Measurements from ENCODE around the gene CYP2W1. TPM values are rescaled to one million over a fixed set of nuclear protein-coding genes. Genes with fewer than 3 reads are reported as not detected.
A peak's percentile ranks its signal among the peaks of the same experiment; 100 is the strongest.

CYP2W1 gene
- total RNA-seq, 2 donors from 2014 or later = not detected

GRCh38 chr7:945556-946255 is 37.3 kb upstream of the CYP2W1 start:
- no peak overlapping the region for H3K27ac Mint-ChIP-seq
- no peaks in the 10 kb centered on the region for H3K9me3 Mint-ChIP-seq
- no peak overlapping the region for H3K4me3 Mint-ChIP-seq
- H3K27me3 Mint-ChIP-seq = no peaks in the 10 kb centered on the region
- peaks cover 8% of the 10 kb centered on the region for H3K36me3 Mint-ChIP-seq (ENCODE audit: low read depth)
- ATAC-seq (replicated peaks) = no peak
- H3K4me1 Mint-ChIP-seq = peaks cover 16% of the 10 kb centered on the region

GRCh38 chr7:946256-946996 is 36.6 kb upstream of the CYP2W1 start:
- Mint-ChIP-seq H3K36me3 (ENCODE audit: low read depth) (peaks cover 11% of the 10 kb centered on the region), H3K4me1 (peaks cover 9% of the 10 kb centered on the region), H3K9me3 (no peaks in the 10 kb centered on the region), H3K27ac (no peak overlapping the region), H3K4me3 (no peak overlapping the region), H3K27me3 (no peaks in the 10 kb centered on the region)
- ATAC-seq (replicated peaks) = no peak

DNA sequence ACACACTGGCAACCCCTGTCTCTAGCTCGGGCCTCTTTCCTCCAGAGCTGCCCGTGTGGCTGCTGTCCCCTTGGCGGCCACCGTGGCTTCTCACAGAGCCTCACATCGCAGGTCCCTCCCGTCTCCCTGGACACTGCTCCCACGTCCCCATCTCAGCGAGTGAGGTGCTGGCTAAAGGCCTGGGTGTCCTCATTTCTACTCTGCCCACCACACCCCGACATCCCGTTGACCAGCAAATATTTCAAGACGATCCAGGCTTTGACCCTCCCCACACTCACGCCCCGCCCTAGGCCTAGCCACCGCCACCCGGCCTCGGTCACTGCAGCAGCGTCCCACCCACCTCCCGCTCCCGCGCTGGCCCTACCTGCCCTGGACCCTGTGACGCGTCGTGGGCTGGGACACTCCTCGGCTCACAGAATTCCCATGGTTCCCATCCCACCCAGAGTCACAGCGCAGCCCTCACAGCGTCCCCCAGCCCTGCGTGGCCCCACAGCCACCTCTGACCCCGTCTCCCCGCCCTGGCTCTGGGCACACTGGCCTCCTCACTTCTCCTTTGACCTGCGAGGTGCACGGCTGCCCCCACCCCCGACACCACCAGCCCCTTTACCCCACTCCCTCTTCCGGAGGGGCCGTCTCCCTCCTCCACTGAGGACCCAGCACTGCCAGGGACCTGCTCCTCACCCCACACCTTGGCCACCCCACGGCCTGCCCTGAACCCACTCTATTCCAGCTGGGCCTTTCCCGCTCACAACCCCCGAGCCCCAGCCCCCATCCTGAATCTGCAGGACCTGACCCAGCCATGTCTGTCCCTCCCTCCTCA is 35.4 kb upstream of the CYP2W1 start:
- H3K27ac Mint-ChIP-seq = no peak overlapping the region
- H3K27me3 Mint-ChIP-seq = no peaks in the 10 kb centered on the region
- H3K9me3 Mint-ChIP-seq = no peaks in the 10 kb centered on the region
- no peak for ATAC-seq (replicated peaks)
- peaks cover 4% of the 10 kb centered on the region for H3K4me1 Mint-ChIP-seq
- H3K36me3 Mint-ChIP-seq (ENCODE audit: low read depth) = peaks cover 11% of the 10 kb centered on the region
- no peak overlapping the region for H3K4me3 Mint-ChIP-seq

DNA sequence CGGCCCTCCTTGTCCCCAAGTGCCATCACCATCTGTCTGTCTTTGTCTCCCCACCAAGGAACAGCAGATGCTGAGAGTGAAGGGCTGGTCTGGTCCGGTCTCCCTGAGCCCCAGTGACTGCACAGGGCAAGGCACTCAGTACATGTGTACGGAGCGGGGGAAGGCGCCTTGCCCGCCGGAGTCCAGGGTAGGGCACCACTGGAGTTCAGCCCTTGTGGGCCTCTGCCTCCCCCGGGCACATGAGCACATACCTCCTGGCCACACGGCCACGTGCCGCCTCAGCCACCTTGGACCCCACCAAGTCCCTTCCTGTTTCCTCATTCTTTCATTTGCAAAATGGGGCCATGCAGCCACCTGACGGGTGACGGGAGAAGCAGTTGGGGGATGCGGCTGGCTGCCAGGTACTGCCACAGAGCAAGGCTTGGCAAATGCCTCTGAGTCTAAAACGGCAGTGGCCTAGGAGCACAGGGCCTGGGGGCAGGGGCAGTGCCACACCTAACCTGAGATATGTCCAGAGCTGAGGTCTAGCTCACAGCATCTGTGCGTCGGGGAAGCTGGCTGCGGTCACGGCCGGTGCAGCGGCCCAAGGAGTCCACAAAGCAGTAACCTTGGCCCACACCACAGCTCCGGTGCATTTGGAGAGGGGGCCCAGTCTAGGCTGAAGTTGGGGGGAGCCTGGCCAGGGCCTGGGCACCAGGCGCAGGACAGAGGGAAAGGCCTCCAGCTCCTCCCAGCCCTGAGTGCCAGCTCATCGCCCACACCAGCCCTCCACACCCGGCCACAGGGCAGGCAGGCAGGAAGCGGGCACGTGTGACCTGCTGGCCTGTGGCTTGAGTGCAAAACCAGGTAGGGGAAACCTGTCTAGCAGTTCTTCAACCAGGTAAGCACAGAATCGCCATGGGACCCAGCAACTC is 33.7 kb upstream of the CYP2W1 start:
- H3K4me3 Mint-ChIP-seq = no peak overlapping the region
- ATAC-seq (replicated peaks) = no peak
- no peaks in the 10 kb centered on the region for H3K9me3 Mint-ChIP-seq
- peaks cover 4% of the 10 kb centered on the region for H3K4me1 Mint-ChIP-seq
- H3K27me3 Mint-ChIP-seq = no peaks in the 10 kb centered on the region
- H3K27ac Mint-ChIP-seq = no peak overlapping the region
- peaks cover 11% of the 10 kb centered on the region for H3K36me3 Mint-ChIP-seq (ENCODE audit: low read depth)

GRCh38 chr7:951881-952547 is 31.0 kb upstream of the CYP2W1 start:
- no peak for ATAC-seq (replicated peaks)
- Mint-ChIP-seq H3K4me3 (peak overlapping the region; percentile 40), H3K9me3 (no peaks in the 10 kb centered on the region), H3K27me3 (peaks cover 7% of the 10 kb centered on the region), H3K27ac (no peak overlapping the region), H3K4me1 (peaks cover 4% of the 10 kb centered on the region), H3K36me3 (ENCODE audit: low read depth) (peaks cover 11% of the 10 kb centered on the region)

DNA sequence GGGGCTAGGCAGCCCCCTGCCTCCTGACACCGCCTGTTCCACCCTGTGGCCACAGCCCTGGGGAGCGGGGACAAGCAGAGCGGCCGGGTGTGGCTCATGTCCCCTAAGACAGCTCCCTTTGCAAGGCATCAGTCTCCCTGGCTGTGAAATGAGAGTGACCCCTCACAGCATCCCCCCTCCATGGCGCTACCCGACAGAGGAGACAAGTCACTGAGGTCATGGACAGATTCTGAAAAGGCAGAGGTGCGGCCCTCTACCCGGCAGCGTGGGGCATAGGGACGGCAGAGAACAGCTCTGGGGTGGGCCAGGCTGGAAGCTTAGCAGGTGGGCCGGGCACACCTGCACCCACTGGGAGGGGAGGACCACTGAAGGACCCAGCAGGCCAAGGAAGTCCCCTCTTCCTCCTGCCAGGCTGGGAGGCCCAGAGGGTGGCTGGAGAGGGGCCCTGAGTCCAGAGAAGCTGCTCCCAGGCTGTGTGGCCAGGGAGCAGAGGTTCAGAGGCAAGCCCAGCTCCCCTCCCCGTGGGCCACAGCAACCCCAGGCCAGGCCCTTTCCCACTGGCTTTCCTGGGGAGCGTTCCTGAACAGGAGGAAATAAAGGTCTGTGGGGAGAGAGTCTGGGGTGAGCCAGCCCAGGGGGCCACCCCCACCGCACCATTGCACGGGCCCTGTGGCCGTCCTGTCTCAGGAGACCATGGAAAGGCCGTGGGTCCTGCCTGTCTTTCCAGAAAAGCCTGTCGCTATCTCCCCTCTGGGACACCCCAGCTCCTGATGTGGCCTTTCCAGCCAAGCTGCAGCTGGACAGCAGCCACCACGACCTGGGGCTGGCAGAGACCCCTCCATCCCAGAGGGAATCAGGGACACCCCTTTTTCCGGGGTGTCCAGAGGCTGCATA is 30.2 kb upstream of the CYP2W1 start:
- Mint-ChIP-seq H3K9me3 (no peaks in the 10 kb centered on the region), H3K36me3 (ENCODE audit: low read depth) (peaks cover 11% of the 10 kb centered on the region), H3K27ac (no peak overlapping the region), H3K27me3 (peaks cover 7% of the 10 kb centered on the region), H3K4me1 (peaks cover 4% of the 10 kb centered on the region), H3K4me3 (peak overlapping the region; percentile 40)
- ATAC-seq (replicated peaks) = no peak

DNA sequence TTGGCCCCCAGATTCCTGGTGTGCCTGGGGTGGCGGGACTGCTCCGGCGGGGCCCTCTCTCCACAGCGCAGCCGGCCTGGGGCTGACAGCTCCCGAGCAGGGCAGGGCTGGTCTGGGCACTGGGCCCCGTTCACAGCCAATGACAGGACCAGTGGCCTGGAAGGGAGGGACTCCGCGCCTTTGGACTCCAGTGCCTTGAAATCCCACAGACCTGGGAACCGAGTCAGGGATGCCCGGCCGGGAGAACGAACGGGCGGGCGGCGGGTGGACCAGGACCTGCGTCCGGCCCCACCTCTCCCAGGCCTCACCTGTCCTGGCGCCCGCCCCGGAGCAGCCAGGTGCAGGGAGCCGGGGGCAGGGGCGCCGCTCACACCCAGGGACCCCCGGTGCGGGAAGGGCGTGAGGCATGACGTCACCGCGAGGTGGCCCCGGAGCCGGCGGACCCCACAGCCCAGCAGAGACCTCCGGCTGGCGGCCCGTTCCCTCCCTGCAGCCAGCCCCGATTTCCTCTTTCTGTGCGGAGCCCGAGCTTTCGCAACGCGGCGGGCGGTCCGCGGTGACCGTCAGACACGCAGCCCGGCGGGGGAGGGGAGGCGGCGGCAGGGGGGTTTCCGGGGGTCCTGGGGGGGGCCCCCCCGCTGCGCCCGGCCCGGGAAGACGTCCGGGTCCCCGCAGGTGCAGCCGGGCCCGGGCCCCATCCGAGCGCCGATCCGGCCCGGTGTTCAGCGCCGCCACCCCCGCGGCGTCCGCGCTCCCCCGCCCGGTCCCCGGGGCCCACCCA is 29.2 kb upstream of the CYP2W1 start:
- Mint-ChIP-seq H3K4me1 (no peaks in the 10 kb centered on the region), H3K27me3 (peaks cover 7% of the 10 kb centered on the region), H3K4me3 (no peak overlapping the region), H3K9me3 (no peaks in the 10 kb centered on the region), H3K36me3 (ENCODE audit: low read depth) (peaks cover 11% of the 10 kb centered on the region), H3K27ac (no peak overlapping the region)
- peak; percentile 10 for ATAC-seq (replicated peaks)

DNA sequence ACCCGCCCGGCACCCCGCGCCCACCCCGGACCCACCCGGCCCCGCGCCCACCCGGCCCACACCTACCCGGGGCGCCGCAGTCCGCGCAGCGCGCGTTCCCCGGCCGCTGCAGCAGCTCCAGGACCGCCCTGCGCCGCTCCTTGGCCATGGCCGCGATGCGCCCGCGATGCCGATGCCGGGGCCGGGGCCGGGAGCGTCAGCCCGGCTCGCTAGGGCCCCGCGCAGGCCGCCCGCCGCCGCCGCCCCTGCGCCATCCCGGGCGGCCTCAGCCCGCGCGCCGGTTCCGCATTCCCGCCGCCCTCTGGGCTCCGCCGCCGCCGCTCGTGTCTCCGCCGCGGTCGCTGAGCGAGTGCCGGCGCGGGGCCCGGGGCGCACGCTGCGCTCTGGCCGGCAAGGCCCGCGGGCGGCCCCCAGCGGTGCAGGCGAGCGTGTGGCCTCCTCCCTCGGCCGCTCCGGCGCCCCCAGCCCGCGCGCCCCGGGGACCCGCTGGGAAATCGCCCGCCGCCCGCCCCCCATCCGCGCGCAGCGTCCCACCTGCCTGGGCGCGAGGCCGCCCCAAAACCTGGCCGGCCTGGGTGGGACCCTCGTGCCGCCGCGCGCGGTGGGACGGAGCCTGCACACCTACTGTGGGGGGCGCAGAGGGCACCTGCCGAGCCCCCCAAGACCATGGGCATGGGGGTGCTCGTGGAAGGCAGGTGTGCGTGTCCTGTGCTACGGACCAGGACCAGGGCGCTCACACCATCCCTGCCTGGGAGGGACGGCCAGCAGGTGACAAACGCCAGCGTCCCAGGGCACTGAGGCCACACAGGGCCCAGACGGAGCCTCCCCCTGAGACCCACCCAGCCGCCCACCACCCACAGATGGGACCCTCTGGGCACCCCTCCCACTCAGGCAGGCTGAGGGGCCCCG is 28.4 kb upstream of the CYP2W1 start, which contains the start of gene ADAP1:
Gene ADAP1 (minus strand): TSS at position 351 of the 909 bp plus-strand sequence. CDS start 203 bp downstream, at position 148.
- Mint-ChIP-seq H3K27ac (no peak within 1 kb of the TSS), H3K4me1 (no peaks in the 10 kb centered on the region), H3K27me3 (peaks cover 7% of the 10 kb centered on the region), H3K4me3 (peak within 1 kb of the TSS; percentile 72), H3K36me3 (ENCODE audit: low read depth) (peaks cover 6% of the 10 kb centered on the region), H3K9me3 (no peaks in the 10 kb centered on the region)
- ATAC-seq (replicated peaks) = peak; percentile 83

DNA sequence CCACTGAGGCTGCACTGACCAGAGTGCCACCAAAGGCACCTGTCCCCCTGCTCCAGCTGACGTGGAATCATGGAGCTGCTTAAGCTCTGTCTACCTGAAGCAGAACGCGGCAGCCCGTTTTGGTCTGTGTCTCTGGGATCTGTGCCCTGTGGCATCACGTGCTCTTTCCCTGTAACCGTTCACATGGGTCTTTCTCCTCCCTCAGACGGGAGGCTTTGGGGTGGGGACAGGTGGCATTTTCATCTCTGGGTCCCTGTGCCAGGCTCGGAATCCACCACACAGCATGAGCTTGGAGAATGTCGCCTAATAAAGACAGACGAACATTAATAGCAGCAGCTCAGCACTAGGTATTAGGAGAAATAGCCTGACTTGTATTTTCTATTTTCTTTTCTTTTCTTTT is 26.9 kb upstream of the CYP2W1 start:
- no peak overlapping the region for H3K27ac Mint-ChIP-seq
- H3K9me3 Mint-ChIP-seq = no peaks in the 10 kb centered on the region
- peaks cover 7% of the 10 kb centered on the region for H3K27me3 Mint-ChIP-seq
- H3K36me3 Mint-ChIP-seq (ENCODE audit: low read depth) = no peaks in the 10 kb centered on the region
- H3K4me3 Mint-ChIP-seq = peak overlapping the region; percentile 26
- H3K4me1 Mint-ChIP-seq = no peaks in the 10 kb centered on the region
- ATAC-seq (replicated peaks) = no peak

DNA sequence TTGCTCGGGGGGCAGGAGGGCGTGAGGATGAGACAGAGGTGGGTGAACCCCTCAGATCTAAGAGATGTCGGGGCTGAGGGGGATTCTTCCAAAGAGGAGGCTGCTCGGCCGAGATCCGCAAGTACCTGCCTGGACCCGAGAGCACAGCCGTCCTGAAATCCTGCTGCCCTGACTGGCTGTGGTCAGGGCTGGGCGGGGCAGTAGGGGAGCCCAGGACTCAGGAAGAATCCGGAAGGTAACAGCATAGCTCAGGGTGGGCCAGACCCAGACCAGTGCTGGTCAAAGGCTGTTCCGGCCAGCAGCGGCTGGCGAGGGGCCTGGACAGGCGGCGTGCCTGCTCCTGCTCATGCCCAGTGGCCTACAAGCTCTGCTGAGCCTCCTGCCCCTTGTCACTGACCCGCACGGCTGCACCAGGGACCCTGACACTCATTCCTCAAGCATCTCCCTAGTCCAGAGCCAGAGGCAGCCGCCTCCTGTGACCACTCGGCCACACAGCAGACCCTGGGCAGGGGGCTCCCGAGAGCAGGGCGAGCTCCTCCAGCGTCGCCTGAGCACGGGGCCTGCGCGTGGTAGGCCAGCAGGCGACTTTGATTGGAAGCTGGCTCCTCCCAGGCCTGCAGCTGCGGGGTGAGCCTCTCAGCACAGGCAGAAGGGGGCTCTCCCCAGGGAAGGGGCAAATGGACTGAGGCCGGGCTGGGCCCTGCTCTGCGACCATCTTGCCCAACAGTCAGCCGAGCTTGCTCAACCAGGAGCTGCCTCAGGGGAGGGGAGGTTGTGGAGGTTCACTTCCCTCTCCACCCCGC is 25.4 kb upstream of the CYP2W1 start:
- H3K36me3 Mint-ChIP-seq (ENCODE audit: low read depth) = no peaks in the 10 kb centered on the region
- H3K27ac Mint-ChIP-seq = no peak overlapping the region
- no peaks in the 10 kb centered on the region for H3K9me3 Mint-ChIP-seq
- peaks cover 7% of the 10 kb centered on the region for H3K27me3 Mint-ChIP-seq
- no peaks in the 10 kb centered on the region for H3K4me1 Mint-ChIP-seq
- no peak overlapping the region for H3K4me3 Mint-ChIP-seq
- no peak for ATAC-seq (replicated peaks)
